Measurements from ENCODE around the gene RNF144B. TPM values are rescaled to one million over a fixed set of nuclear protein-coding genes. Genes with fewer than 3 reads are reported as not detected.

RNF144B gene
- total and polyA plus RNA-seq, 2 donors: 6.1 to 24.1 TPM

DNA sequence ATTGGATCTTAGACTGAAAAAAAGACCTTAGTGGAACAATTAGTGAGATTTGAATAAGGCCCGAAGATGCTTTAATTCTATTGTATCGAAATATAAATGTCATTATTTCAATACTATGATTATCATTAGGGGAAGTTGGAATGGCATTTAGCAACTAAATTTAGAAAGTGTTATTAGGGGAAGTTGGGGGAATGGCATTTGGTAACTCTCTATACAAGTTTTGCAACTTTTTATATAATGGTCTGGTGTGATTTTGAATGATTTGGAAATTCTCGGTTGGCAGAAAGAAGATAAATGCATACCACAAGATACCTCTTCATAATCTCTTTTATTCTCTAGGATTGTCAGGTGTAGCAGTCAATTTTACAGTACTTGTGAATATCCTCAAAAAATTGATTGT, 49.2 kb downstream of the RNF144B start:
- no peak for DNase-seq (ENCODE audit: low read depth in 6 of 9, low spot score in 9 of 9)
- H3K27ac ChIP-seq (ENCODE audit: low read depth in 1 of 2, low read length in 1 of 2): no peak overlapping the region
- no peak overlapping the region for H3K4me3 ChIP-seq (ENCODE audit: low read length in 2 of 2)
- no peaks in the 10 kb centered on the region for H3K4me1 ChIP-seq (ENCODE audit: control insufficient read depth in 2 of 2, insufficient read depth in 2 of 2, low read length in 2 of 2)
- H3K27me3 ChIP-seq (ENCODE audit: control insufficient read depth in 2 of 2, insufficient read depth in 1 of 2, low read length in 1 of 2): no peaks in the 10 kb centered on the region
- 96% methylated on average over 3 of the region's 3 CpGs for WGBS
- H3K36me3 ChIP-seq (ENCODE audit: control insufficient read depth in 2 of 2, insufficient read depth in 2 of 2, low read length in 1 of 2): no peaks in the 10 kb centered on the region
- no peaks in the 10 kb centered on the region for H3K9me3 ChIP-seq (ENCODE audit: control insufficient read depth in 2 of 2, insufficient read depth in 1 of 2, low read length in 1 of 2)

- no peak for DNase-seq (ENCODE audit: low read depth in 6 of 9, low spot score in 9 of 9)
- H3K27ac ChIP-seq (ENCODE audit: low read depth in 1 of 2, low read length in 1 of 2): no peak overlapping the region
- H3K27me3 ChIP-seq (ENCODE audit: control insufficient read depth in 2 of 2, insufficient read depth in 1 of 2, low read length in 1 of 2): no peaks in the 10 kb centered on the region
- no peaks in the 10 kb centered on the region for H3K36me3 ChIP-seq (ENCODE audit: control insufficient read depth in 2 of 2, insufficient read depth in 2 of 2, low read length in 1 of 2)
- no peaks in the 10 kb centered on the region for H3K4me1 ChIP-seq (ENCODE audit: control insufficient read depth in 2 of 2, insufficient read depth in 2 of 2, low read length in 2 of 2)
- H3K9me3 ChIP-seq (ENCODE audit: control insufficient read depth in 2 of 2, insufficient read depth in 1 of 2, low read length in 1 of 2): no peaks in the 10 kb centered on the region
- no peak overlapping the region for H3K4me3 ChIP-seq (ENCODE audit: low read length in 2 of 2)
Measured at GRCh38 chr6:18439581-18439980, 52.4 kb downstream of the RNF144B start.

GRCh38 chr6:18441251-18441979, 54.3 kb downstream of the RNF144B start:
- H3K27ac ChIP-seq (ENCODE audit: low read depth in 1 of 2, low read length in 1 of 2): no peak overlapping the region
- WGBS: 63% methylated on average over 3 of the region's 3 CpGs
- H3K9me3 ChIP-seq (ENCODE audit: control insufficient read depth in 2 of 2, insufficient read depth in 1 of 2, low read length in 1 of 2): no peaks in the 10 kb centered on the region
- H3K4me3 ChIP-seq (ENCODE audit: low read length in 2 of 2): no peak overlapping the region
- no peaks in the 10 kb centered on the region for H3K36me3 ChIP-seq (ENCODE audit: control insufficient read depth in 2 of 2, insufficient read depth in 2 of 2, low read length in 1 of 2)
- no peaks in the 10 kb centered on the region for H3K27me3 ChIP-seq (ENCODE audit: control insufficient read depth in 2 of 2, insufficient read depth in 1 of 2, low read length in 1 of 2)
- H3K4me1 ChIP-seq (ENCODE audit: control insufficient read depth in 2 of 2, insufficient read depth in 2 of 2, low read length in 2 of 2): no peaks in the 10 kb centered on the region
- DNase-seq (ENCODE audit: low read depth in 6 of 9, low spot score in 9 of 9): no peak

DNA sequence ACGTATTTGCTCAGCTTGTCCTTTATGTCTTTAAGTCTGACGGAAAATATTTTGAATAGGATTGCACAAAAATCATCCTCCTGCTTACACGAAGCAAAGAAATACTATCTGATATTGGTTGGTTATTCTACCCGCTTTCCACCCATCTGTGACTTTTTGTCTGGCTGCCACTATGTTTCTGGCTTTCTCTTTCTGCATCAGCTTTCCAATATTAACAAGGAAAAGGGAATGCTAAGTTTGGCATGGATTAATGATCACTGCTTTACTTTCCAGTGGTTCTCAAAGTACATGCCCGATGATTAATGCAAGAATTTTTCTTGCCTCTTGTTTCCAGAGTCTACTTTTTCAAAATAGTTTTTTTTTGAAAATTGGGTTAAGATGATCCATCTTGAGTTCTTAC, 57.0 kb downstream of the RNF144B start:
- Histone ChIP-seq H3K4me3 (ENCODE audit: low read length in 2 of 2) (no peak overlapping the region), H3K9me3 (ENCODE audit: control insufficient read depth in 2 of 2, insufficient read depth in 1 of 2, low read length in 1 of 2) (no peaks in the 10 kb centered on the region), H3K27me3 (ENCODE audit: control insufficient read depth in 2 of 2, insufficient read depth in 1 of 2, low read length in 1 of 2) (no peaks in the 10 kb centered on the region), H3K27ac (ENCODE audit: low read depth in 1 of 2, low read length in 1 of 2) (no peak overlapping the region), H3K36me3 (ENCODE audit: control insufficient read depth in 2 of 2, insufficient read depth in 2 of 2, low read length in 1 of 2) (no peaks in the 10 kb centered on the region), H3K4me1 (ENCODE audit: control insufficient read depth in 2 of 2, insufficient read depth in 2 of 2, low read length in 2 of 2) (no peaks in the 10 kb centered on the region)
- WGBS: 93% methylated on average over 5 of the region's 5 CpGs
- no peak for DNase-seq (ENCODE audit: low read depth in 6 of 9, low spot score in 9 of 9)

- Histone ChIP-seq H3K4me1 (ENCODE audit: control insufficient read depth in 2 of 2, insufficient read depth in 2 of 2, low read length in 2 of 2) (no peaks in the 10 kb centered on the region), H3K36me3 (ENCODE audit: control insufficient read depth in 2 of 2, insufficient read depth in 2 of 2, low read length in 1 of 2) (no peaks in the 10 kb centered on the region), H3K9me3 (ENCODE audit: control insufficient read depth in 2 of 2, insufficient read depth in 1 of 2, low read length in 1 of 2) (no peaks in the 10 kb centered on the region), H3K27ac (ENCODE audit: low read depth in 1 of 2, low read length in 1 of 2) (no peak overlapping the region), H3K27me3 (ENCODE audit: control insufficient read depth in 2 of 2, insufficient read depth in 1 of 2, low read length in 1 of 2) (no peaks in the 10 kb centered on the region), H3K4me3 (ENCODE audit: low read length in 2 of 2) (no peak overlapping the region)
- 99% methylated on average over 1 of the region's 1 CpG for WGBS
- no peak for DNase-seq (ENCODE audit: low read depth in 6 of 9, low spot score in 9 of 9)
Measured at GRCh38 chr6:18445228-18445627, 58.1 kb downstream of the RNF144B start.

- no peak for DNase-seq (ENCODE audit: low read depth in 6 of 9, low spot score in 9 of 9)
- no peak overlapping the region for H3K27ac ChIP-seq (ENCODE audit: low read depth in 1 of 2, low read length in 1 of 2)
- H3K4me1 ChIP-seq (ENCODE audit: control insufficient read depth in 2 of 2, insufficient read depth in 2 of 2, low read length in 2 of 2): no peaks in the 10 kb centered on the region
- no peaks in the 10 kb centered on the region for H3K36me3 ChIP-seq (ENCODE audit: control insufficient read depth in 2 of 2, insufficient read depth in 2 of 2, low read length in 1 of 2)
- WGBS: over 99% methylated on average over 2 of the region's 2 CpGs
- H3K9me3 ChIP-seq (ENCODE audit: control insufficient read depth in 2 of 2, insufficient read depth in 1 of 2, low read length in 1 of 2): no peaks in the 10 kb centered on the region
- no peaks in the 10 kb centered on the region for H3K27me3 ChIP-seq (ENCODE audit: control insufficient read depth in 2 of 2, insufficient read depth in 1 of 2, low read length in 1 of 2)
- no peak overlapping the region for H3K4me3 ChIP-seq (ENCODE audit: low read length in 2 of 2)
Measured at GRCh38 chr6:18446771-18447170, 59.6 kb downstream of the RNF144B start.

DNA sequence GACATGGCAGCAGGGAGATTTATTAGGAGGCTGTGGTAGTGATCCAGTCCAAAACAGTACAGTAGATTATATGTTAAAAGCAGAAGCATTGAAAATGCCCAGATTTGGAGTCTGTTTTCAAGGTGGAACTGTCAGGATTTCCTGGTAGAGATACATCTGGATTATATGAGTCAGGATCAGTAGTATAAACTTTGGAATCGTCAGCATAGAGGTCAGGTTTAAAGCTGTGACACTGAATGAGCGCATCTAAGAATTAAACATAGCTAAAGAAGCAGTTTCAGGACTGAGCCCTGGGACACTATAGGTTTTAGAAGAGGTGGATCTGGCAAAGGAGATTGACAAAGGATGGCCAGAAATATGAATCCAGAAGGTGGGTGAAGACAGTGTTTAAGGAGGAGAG, 60.4 kb downstream of the RNF144B start:
- Histone ChIP-seq H3K27ac (ENCODE audit: low read depth in 1 of 2, low read length in 1 of 2) (no peak overlapping the region), H3K4me3 (ENCODE audit: low read length in 2 of 2) (no peak overlapping the region), H3K9me3 (ENCODE audit: control insufficient read depth in 2 of 2, insufficient read depth in 1 of 2, low read length in 1 of 2) (no peaks in the 10 kb centered on the region), H3K36me3 (ENCODE audit: control insufficient read depth in 2 of 2, insufficient read depth in 2 of 2, low read length in 1 of 2) (no peaks in the 10 kb centered on the region), H3K4me1 (ENCODE audit: control insufficient read depth in 2 of 2, insufficient read depth in 2 of 2, low read length in 2 of 2) (no peaks in the 10 kb centered on the region), H3K27me3 (ENCODE audit: control insufficient read depth in 2 of 2, insufficient read depth in 1 of 2, low read length in 1 of 2) (no peaks in the 10 kb centered on the region)
- DNase-seq (ENCODE audit: low read depth in 6 of 9, low spot score in 9 of 9): no peak
- 99% methylated on average over 2 of the region's 2 CpGs for WGBS

DNA sequence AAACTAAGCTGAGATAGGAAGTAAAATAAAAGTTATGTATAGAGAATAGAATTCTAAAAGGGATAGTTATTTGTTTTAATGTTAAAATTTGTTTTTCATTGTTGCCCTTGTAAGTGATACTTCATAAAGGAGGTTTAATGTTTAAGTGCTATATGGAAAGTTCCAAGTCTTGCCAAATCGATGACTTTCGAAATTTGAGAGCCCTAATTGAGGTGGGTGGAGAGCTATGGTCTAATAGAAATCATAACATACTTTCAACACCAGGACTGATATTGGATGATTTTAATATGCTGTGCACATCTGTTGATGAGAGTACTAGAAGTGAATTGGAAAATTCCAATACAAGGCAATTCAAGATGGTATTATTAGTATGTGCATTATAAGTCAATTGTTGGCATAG, 64.6 kb downstream of the RNF144B start:
- DNase-seq (ENCODE audit: low read depth in 6 of 9, low spot score in 9 of 9): no peak
- 93% methylated on average over 2 of the region's 2 CpGs for WGBS
- Histone ChIP-seq H3K27me3 (ENCODE audit: control insufficient read depth in 2 of 2, insufficient read depth in 1 of 2, low read length in 1 of 2) (no peaks in the 10 kb centered on the region), H3K9me3 (ENCODE audit: control insufficient read depth in 2 of 2, insufficient read depth in 1 of 2, low read length in 1 of 2) (no peaks in the 10 kb centered on the region), H3K27ac (ENCODE audit: low read depth in 1 of 2, low read length in 1 of 2) (no peak overlapping the region), H3K4me3 (ENCODE audit: low read length in 2 of 2) (no peak overlapping the region), H3K4me1 (ENCODE audit: control insufficient read depth in 2 of 2, insufficient read depth in 2 of 2, low read length in 2 of 2) (no peaks in the 10 kb centered on the region), H3K36me3 (ENCODE audit: control insufficient read depth in 2 of 2, insufficient read depth in 2 of 2, low read length in 1 of 2) (no peaks in the 10 kb centered on the region)

DNA sequence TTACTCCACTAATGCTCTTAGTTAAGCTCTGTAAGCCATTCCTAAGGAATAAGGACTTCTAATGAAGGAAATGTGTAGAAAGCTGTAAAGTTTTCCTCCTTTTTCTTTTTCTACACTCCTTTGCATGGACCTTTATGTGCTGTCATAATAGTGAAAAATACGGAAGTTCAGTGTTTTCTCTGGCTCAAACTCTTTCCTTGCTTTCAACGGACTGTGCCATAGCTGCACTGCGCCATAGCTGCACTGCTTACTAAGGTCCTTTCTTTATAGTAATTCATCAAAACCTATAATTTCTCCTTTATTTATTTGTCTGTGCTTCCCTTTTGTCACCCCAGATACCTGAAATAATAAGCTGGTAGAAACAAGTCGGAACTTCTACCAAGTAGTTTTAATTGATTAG, 67.3 kb downstream of the RNF144B start:
- DNase-seq (ENCODE audit: low read depth in 6 of 9, low spot score in 9 of 9): no peak
- H3K27me3 ChIP-seq (ENCODE audit: control insufficient read depth in 2 of 2, insufficient read depth in 1 of 2, low read length in 1 of 2): no peaks in the 10 kb centered on the region
- no peaks in the 10 kb centered on the region for H3K4me1 ChIP-seq (ENCODE audit: control insufficient read depth in 2 of 2, insufficient read depth in 2 of 2, low read length in 2 of 2)
- no peaks in the 10 kb centered on the region for H3K9me3 ChIP-seq (ENCODE audit: control insufficient read depth in 2 of 2, insufficient read depth in 1 of 2, low read length in 1 of 2)
- H3K36me3 ChIP-seq (ENCODE audit: control insufficient read depth in 2 of 2, insufficient read depth in 2 of 2, low read length in 1 of 2): peaks cover 0 to 4% of the 10 kb centered on the region in 2 donors
- H3K4me3 ChIP-seq (ENCODE audit: low read length in 2 of 2): no peak overlapping the region
- H3K27ac ChIP-seq (ENCODE audit: low read depth in 1 of 2, low read length in 1 of 2): no peak overlapping the region
- 98% methylated on average over 4 of the region's 4 CpGs for WGBS
